ENCODE data around the gene MYG1. TPM values are rescaled to one million over a fixed set of nuclear protein-coding genes. Genes with fewer than 3 reads are reported as not detected.

MYG1 gene
- polyA plus RNA-seq, 1 of the 3 experiments (the other 2 are of a cell fraction): 101 TPM

DNA sequence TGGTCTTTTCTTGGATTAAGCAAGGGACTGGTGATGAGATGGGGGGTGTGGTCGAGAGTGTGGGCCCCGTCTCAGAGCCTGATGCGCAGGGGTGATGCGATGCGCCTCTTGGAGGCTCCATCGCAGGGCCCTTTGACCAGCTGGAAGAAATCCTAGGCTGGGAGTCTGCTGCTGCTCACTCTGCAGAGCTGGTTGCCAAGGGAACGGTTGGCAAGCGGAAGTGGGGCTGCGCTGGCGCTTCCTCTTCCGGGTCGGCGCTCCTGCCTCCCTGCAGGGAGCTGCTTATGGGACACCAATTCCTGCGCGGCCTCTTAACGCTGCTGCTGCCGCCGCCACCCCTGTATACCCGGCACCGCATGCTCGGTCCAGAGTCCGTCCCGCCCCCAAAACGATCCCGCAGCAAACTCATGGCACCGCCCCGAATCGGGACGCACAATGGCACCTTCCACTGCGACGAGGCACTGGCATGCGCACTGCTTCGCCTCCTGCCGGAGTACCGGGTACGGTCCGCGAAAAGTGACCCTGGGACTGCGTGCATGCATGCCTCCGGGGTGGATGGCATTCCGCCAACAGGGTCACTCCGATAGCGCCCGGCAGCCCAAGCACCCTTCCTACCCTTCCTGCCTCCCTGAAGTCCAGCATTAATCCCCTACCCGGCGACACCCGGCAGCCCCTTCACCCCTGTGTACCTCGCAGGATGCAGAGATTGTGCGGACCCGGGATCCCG lies at the start of gene MYG1 (continued):
- TF ChIP-seq FOXJ3 (CRISPR knock-in tag; IDR thresholded peaks at IDR 0.05): no peak
- TF ChIP-seq, protein P1, sequence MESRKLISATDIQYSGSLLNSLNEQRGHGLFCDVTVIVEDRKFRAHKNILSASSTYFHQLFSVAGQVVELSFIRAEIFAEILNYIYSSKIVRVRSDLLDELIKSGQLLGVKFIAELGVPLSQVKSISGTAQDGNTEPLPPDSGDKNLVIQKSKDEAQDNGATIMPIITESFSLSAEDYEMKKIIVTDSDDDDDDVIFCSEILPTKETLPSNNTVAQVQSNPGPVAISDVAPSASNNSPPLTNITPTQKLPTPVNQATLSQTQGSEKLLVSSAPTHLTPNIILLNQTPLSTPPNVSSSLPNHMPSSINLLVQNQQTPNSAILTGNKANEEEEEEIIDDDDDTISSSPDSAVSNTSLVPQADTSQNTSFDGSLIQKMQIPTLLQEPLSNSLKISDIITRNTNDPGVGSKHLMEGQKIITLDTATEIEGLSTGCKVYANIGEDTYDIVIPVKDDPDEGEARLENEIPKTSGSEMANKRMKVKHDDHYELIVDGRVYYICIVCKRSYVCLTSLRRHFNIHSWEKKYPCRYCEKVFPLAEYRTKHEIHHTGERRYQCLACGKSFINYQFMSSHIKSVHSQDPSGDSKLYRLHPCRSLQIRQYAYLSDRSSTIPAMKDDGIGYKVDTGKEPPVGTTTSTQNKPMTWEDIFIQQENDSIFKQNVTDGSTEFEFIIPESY (IDR thresholded peaks at IDR 0.05; ENCODE audit: borderline replicate concordance, low read depth): peak; percentile 41; the same call in 1 of the 2 replicates
- peak; percentile 59 for TF ChIP-seq NRF1 (IDR thresholded peaks at IDR 0.05; ENCODE audit: low read depth, low read length)
- no peak for TF ChIP-seq RCOR1 (IDR thresholded peaks at IDR 0.05; ENCODE audit: low read length)
- TF ChIP-seq IRF3 (IDR thresholded peaks at IDR 0.05; ENCODE audit: low read depth, low read length): no peak
- TF ChIP-seq, protein P2, sequence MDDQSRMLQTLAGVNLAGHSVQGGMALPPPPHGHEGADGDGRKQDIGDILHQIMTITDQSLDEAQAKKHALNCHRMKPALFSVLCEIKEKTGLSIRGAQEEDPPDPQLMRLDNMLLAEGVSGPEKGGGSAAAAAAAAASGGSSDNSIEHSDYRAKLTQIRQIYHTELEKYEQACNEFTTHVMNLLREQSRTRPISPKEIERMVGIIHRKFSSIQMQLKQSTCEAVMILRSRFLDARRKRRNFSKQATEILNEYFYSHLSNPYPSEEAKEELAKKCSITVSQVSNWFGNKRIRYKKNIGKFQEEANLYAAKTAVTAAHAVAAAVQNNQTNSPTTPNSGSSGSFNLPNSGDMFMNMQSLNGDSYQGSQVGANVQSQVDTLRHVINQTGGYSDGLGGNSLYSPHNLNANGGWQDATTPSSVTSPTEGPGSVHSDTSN (IDR thresholded peaks at IDR 0.05): peak; percentile 52; the same call in 1 of the 2 replicates
- TF ChIP-seq CHD2 (IDR thresholded peaks at IDR 0.05; ENCODE audit: low read length, partially characterized antibody): peak; percentile 74
- no peak for TF ChIP-seq RAD21 (IDR thresholded peaks at IDR 0.05; ENCODE audit: low read length)
- peak; percentile 81 for TF ChIP-seq POLR2AphosphoS5 (IDR thresholded peaks at IDR 0.05; ENCODE audit: low read depth, low read length)

DNA sequence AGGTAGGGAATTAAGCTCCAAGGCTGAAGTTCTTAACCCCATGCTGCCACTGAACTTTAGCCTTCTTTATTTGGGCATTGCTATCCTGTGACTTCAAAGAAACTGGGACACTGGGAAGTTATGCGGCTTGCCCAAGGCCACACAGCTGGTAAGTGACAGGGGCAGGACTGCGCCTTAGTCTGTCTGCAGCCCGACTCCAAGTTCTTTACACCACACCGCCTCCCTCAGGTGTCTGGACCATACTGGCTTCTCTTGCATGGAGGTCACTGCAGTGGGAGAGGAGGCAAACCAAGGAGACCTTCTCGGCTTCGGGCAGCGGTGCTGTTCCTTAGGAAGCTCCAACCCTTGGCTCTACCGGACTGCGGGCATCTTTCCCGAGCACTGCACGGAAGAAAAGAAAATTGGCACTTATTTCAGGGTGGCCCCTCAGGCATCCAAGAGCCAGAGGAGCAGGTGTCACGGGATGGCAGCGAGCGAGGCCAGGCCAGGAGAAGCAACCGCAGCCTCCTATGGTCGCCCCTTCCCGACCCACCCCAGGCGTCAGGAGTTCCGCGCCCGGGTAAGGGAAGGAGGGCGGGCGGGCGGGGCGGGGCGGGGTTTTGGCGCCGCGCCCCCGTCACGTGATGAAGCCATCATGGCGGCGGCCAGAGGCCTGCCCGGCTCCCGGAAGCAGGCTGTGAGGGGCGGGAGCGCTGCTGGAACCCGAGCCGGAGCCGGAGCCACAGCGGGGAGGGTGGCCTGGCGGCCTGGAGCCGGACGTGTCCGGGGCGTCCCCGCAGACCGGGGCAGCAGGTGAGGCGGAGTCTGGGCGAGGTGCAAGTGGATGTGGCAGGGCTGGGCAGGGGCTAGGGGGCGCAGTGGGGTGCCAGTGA lies 47.8 kb upstream of the MYG1 start:
- Histone ChIP-seq H3K4me2 (peak overlapping the region; percentile 97), H4K20me1 (ENCODE audit: insufficient read depth) (no peaks in the 10 kb centered on the region), H3K79me2 (ENCODE audit: insufficient read depth) (peaks cover 30% of the 10 kb centered on the region), H3K27me3 (ENCODE audit: insufficient read depth) (no peaks in the 10 kb centered on the region), H3K4me1 (ENCODE audit: control insufficient read depth in 1 of 2, insufficient read depth in 2 of 2, low read depth in 1 of 2, low read length in 1 of 2) (peaks cover 0 to 16% of the 10 kb centered on the region in 2 experiments; a peak in 1 of 4 replicates), H3K9me3 (no peaks in the 10 kb centered on the region), H3K27ac (ENCODE audit: low read depth in 2 of 2, low read length in 1 of 2) (peak overlapping the region; percentile 57 to 84; a peak in 3 of 4 replicates), H3K4me3 (ENCODE audit: low read depth in 2 of 2, low read length in 1 of 2) (peak overlapping the region; percentile 66 to 91), H3K36me3 (replicated peaks in 1 of 2; ENCODE audit: control insufficient read depth in 1 of 2, insufficient read depth in 2 of 2, low read length in 1 of 2) (peaks cover 5 to 11% of the 10 kb centered on the region in 2 experiments), H3K9ac (peak overlapping the region; percentile 83), H3K9me2 (no peaks in the 10 kb centered on the region), H2AFZ (ENCODE audit: low read depth) (peak overlapping the region; percentile 98), H3F3A (replicated peaks; ENCODE audit: insufficient read depth) (no peaks in the 10 kb centered on the region)
- 5% methylated on average over 21 of the region's 51 CpGs for WGBS (ENCODE audit: low lambda C conversion rate)
- POLR2A ChIA-PET: interaction anchor here (0.8 to 2.7 kb wide), 4 partner anchors 17 to 38 kb away, joined by 3 to 16 read pairs (median 4); no protein-coding TSS in a partner anchor
- peak; percentile 97 for DNase-seq
- CTCF ChIA-PET: interaction anchor here (0.6 to 5.1 kb wide), 23 partner anchors 9 to 257 kb away, joined by 3 to 141 read pairs (median 4); partner anchors contain the start of genes ESPL1 and MYG1
- TF ChIP-seq SMC3 (IDR thresholded peaks at IDR 0.05; ENCODE audit: low read depth, low read length): peak; percentile 77
- TF ChIP-seq, protein P3, sequence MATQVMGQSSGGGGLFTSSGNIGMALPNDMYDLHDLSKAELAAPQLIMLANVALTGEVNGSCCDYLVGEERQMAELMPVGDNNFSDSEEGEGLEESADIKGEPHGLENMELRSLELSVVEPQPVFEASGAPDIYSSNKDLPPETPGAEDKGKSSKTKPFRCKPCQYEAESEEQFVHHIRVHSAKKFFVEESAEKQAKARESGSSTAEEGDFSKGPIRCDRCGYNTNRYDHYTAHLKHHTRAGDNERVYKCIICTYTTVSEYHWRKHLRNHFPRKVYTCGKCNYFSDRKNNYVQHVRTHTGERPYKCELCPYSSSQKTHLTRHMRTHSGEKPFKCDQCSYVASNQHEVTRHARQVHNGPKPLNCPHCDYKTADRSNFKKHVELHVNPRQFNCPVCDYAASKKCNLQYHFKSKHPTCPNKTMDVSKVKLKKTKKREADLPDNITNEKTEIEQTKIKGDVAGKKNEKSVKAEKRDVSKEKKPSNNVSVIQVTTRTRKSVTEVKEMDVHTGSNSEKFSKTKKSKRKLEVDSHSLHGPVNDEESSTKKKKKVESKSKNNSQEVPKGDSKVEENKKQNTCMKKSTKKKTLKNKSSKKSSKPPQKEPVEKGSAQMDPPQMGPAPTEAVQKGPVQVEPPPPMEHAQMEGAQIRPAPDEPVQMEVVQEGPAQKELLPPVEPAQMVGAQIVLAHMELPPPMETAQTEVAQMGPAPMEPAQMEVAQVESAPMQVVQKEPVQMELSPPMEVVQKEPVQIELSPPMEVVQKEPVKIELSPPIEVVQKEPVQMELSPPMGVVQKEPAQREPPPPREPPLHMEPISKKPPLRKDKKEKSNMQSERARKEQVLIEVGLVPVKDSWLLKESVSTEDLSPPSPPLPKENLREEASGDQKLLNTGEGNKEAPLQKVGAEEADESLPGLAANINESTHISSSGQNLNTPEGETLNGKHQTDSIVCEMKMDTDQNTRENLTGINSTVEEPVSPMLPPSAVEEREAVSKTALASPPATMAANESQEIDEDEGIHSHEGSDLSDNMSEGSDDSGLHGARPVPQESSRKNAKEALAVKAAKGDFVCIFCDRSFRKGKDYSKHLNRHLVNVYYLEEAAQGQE (IDR thresholded peaks at IDR 0.05; ENCODE audit: low read depth, low read length): no peak
- TF ChIP-seq RCOR1 (IDR thresholded peaks at IDR 0.05; ENCODE audit: low read length): no peak
- peak; percentile 37 for TF ChIP-seq CHD2 (IDR thresholded peaks at IDR 0.05; ENCODE audit: low read length, partially characterized antibody)
- TF ChIP-seq RXRA (IDR thresholded peaks at IDR 0.05; ENCODE audit: borderline replicate concordance, low read depth): no peak
- TF ChIP-seq SIN3A (IDR thresholded peaks at IDR 0.05; ENCODE audit: borderline replicate concordance, low read depth, low read length): peak; percentile 13; the same call in 1 of the 2 replicates
- no peak for TF ChIP-seq FOXM1 (IDR thresholded peaks at IDR 0.05; ENCODE audit: low read depth)
- TF ChIP-seq, protein P4, sequence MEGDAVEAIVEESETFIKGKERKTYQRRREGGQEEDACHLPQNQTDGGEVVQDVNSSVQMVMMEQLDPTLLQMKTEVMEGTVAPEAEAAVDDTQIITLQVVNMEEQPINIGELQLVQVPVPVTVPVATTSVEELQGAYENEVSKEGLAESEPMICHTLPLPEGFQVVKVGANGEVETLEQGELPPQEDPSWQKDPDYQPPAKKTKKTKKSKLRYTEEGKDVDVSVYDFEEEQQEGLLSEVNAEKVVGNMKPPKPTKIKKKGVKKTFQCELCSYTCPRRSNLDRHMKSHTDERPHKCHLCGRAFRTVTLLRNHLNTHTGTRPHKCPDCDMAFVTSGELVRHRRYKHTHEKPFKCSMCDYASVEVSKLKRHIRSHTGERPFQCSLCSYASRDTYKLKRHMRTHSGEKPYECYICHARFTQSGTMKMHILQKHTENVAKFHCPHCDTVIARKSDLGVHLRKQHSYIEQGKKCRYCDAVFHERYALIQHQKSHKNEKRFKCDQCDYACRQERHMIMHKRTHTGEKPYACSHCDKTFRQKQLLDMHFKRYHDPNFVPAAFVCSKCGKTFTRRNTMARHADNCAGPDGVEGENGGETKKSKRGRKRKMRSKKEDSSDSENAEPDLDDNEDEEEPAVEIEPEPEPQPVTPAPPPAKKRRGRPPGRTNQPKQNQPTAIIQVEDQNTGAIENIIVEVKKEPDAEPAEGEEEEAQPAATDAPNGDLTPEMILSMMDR (IDR thresholded peaks at IDR 0.05): peak; percentile 59
- TF ChIP-seq POLR2AphosphoS5 (IDR thresholded peaks at IDR 0.05; ENCODE audit: low read depth, low read length): peak; percentile 72
- no peak for TF ChIP-seq RFX5 (IDR thresholded peaks at IDR 0.05; ENCODE audit: low read length)
